ENCODE measurements around the gene NUAK2. TPM values are rescaled to one million over a fixed set of nuclear protein-coding genes. Genes with fewer than 3 reads are reported as not detected.

The NUAK2 gene
- total and polyA plus RNA-seq, 2 of the 8 experiments (the other 6 are each of a cell fraction or from before 2014, with no cell fraction given), result 9.4 to 12.9 TPM

Small RNAs within 50 kb of the gene (small RNA-seq; reads per million reads assigned to genes)
- not detected for gene SNRPGP10 (ENCODE audit: insufficient read depth)

Other genes with a start within 250 kb of the NUAK2 start
- gene TMEM81, start 237.3 kb downstream of the NUAK2 start, total RNA-seq (2021; fragmentation: NEBNext Ultra II Directional; extraction: Animal tissue kit (Norgen Biotek cat#: 25700)), result 5.8 and 5.9 TPM in 2 replicates
- gene TMEM81, start 237.3 kb downstream of the NUAK2 start, polyA plus RNA-seq (2011; rRNA removed), result 1.3 and 2.1 TPM in 2 replicates
- 20.4 and 21.5 TPM in 2 replicates for gene RBBP5, start 199.8 kb downstream of the NUAK2 start, total RNA-seq (2021; fragmentation: NEBNext Ultra II Directional; extraction: Animal tissue kit (Norgen Biotek cat#: 25700))
- gene RBBP5, start 199.8 kb downstream of the NUAK2 start, polyA plus RNA-seq (2011; rRNA removed), result 6.7 and 7.6 TPM in 2 replicates
- gene DSTYK, start 110.0 kb downstream of the NUAK2 start, total RNA-seq (2021; fragmentation: NEBNext Ultra II Directional; extraction: Animal tissue kit (Norgen Biotek cat#: 25700)), result 7.9 and 8.5 TPM in 2 replicates
- gene DSTYK, start 110.0 kb downstream of the NUAK2 start, polyA plus RNA-seq (2011; rRNA removed), result 2.4 and 2.7 TPM in 2 replicates
- gene TMCC2, start 93.8 kb downstream of the NUAK2 start, total RNA-seq (2021; fragmentation: NEBNext Ultra II Directional; extraction: Animal tissue kit (Norgen Biotek cat#: 25700)), result 6.7 and 7.2 TPM in 2 replicates
- 6.8 and 9.7 TPM in 2 replicates for gene TMCC2, start 93.8 kb downstream of the NUAK2 start, polyA plus RNA-seq (2011; rRNA removed)
- gene KLHDC8A, start 35.2 kb upstream of the NUAK2 start, total RNA-seq (2021; fragmentation: NEBNext Ultra II Directional; extraction: Animal tissue kit (Norgen Biotek cat#: 25700)), result 2.5 and 3.4 TPM in 2 replicates
- gene KLHDC8A, start 35.2 kb upstream of the NUAK2 start, polyA plus RNA-seq (2011; rRNA removed), result 1.9 and 2.5 TPM in 2 replicates
- gene LEMD1, start 100.3 kb upstream of the NUAK2 start, total RNA-seq (2021; fragmentation: NEBNext Ultra II Directional; extraction: Animal tissue kit (Norgen Biotek cat#: 25700)), result 9.7 and 10.5 TPM in 2 replicates
- 10.0 and 10.8 TPM in 2 replicates for gene LEMD1, start 100.3 kb upstream of the NUAK2 start, polyA plus RNA-seq (2011; rRNA removed)
- 3.5 and 3.8 TPM in 2 replicates for gene BLACAT1, start 134.3 kb upstream of the NUAK2 start, total RNA-seq (2021; fragmentation: NEBNext Ultra II Directional; extraction: Animal tissue kit (Norgen Biotek cat#: 25700))
- gene BLACAT1, start 134.3 kb upstream of the NUAK2 start, polyA plus RNA-seq (2011; rRNA removed), result 6.3 and 10.5 TPM in 2 replicates
- gene CDK18, start 182.9 kb upstream of the NUAK2 start, total RNA-seq (2021; fragmentation: NEBNext Ultra II Directional; extraction: Animal tissue kit (Norgen Biotek cat#: 25700)), result 40.9 and 44.0 TPM in 2 replicates
- gene CDK18, start 182.9 kb upstream of the NUAK2 start, polyA plus RNA-seq (2011; rRNA removed), result 31.2 and 50.3 TPM in 2 replicates